T-cell (primary cell): ENCODE results near the gene HSF2BP. TPM values are rescaled to one million over a fixed set of nuclear protein-coding genes. Genes with fewer than 3 reads are reported as not detected.
"Not testable (repeated sequence)": the region's sequence is repeated elsewhere in the genome, so short reads cannot be mapped to it uniquely, and the experiment has no call there.

ENCODE experiments used
- ATAC-seq, 4 experiments: fragments of 200-7000 bp in 3 of 4; fragments of 150-1000 bp in 1 of 4; cut with Tn5 transposase; replicated peaks in 1 of 4; 1 replicate in 3 of 4; 2 replicates in 1 of 4; pipeline ENCODE4 v1.10.0; 2021; ENCODE audit warnings: moderate library complexity in 3 of 4, mild to moderate bottlenecking in 2 of 4, moderate number of reproducible peaks in 1 of 4
- CTCF ChIA-PET, 2 donors: fragments of 300-600 bp; sonication (Branson Sonifier 250); formaldehyde crosslinking; loops; one replicate each; lab custom pipeline; 2022; ENCODE audit warnings: antibody characterized with exemption in 2 of 2; lab: Charles Lee
- POLR2A ChIA-PET, 2 donors: fragments of 300-600 bp; sonication (Branson Sonifier 250); formaldehyde crosslinking; loops; one replicate each; lab custom pipeline; 2022; ENCODE audit warnings: antibody characterized with exemption in 2 of 2; lab: Charles Lee
- DNase-seq, 35 experiments: peaks; one replicate each; pipeline versions ENCODE4 v3.0.0 to v3.0.0-alpha.2; 2013 to 2023
- H3K27ac ChIP-seq: one replicate; pipeline ENCODE4 v1.5.1; 2013; ENCODE audit warnings: low read length
- H3K27me3 ChIP-seq, 2 experiments: replicated peaks in 1 of 2; 1 replicate in 1 of 2; 2 replicates in 1 of 2; pipeline versions ENCODE4 v1.6.1 to v1.7.0; 2013; ENCODE audit warnings: low read length in 1 of 2, mixed read lengths in 1 of 2; ENCODE audit not compliant: control insufficient read depth in 2 of 2, insufficient read depth in 2 of 2; ENCODE audit errors: extremely low read depth in 1 of 2
- H3K36me3 ChIP-seq, 2 donors: 1 replicate in 1 of 2; 2 replicates in 1 of 2; pipeline versions ENCODE4 v1.6.1 to v1.7.0; 2013; ENCODE audit warnings: low read length in 1 of 2; ENCODE audit not compliant: control insufficient read depth in 2 of 2, insufficient read depth in 1 of 2; ENCODE audit errors: extremely low read depth in 1 of 2
- H3K4me1 ChIP-seq, 2 experiments: 1 replicate in 1 of 2; 2 replicates in 1 of 2; pipeline versions ENCODE4 v1.6.1 to v1.7.0; 2013; ENCODE audit warnings: low read length in 2 of 2, mixed read lengths in 1 of 2; ENCODE audit not compliant: insufficient read depth in 2 of 2, control insufficient read depth in 1 of 2; ENCODE audit errors: extremely low read depth in 1 of 2
- H3K4me3 ChIP-seq, 2 donors: 1 replicate in 1 of 2; 2 replicates in 1 of 2; pipeline versions ENCODE4 v1.5.1 to v1.7.0; 2013; ENCODE audit warnings: mild to moderate bottlenecking in 2 of 2, low read length in 1 of 2, moderate library complexity in 1 of 2; ENCODE audit not compliant: control insufficient read depth in 1 of 2; ENCODE audit errors: extremely low read depth in 1 of 2
- H3K9me3 ChIP-seq: 2 replicates; pipeline ENCODE4 v1.7.0; 2013
- H3K27ac Mint-ChIP-seq, 2 donors: one replicate each; pipeline ENCODE4 v1.8.0; 2020 to 2021; ENCODE audit warnings: mild to moderate bottlenecking in 2 of 2, mixed read lengths in 2 of 2
- H3K27me3 Mint-ChIP-seq, 2 donors: one replicate each; pipeline ENCODE4 v1.8.0; 2021 to 2022; ENCODE audit warnings: mixed read lengths in 2 of 2
- H3K36me3 Mint-ChIP-seq: one replicate; pipeline ENCODE4 v1.8.0; 2021; ENCODE audit warnings: mixed read lengths
- H3K4me1 Mint-ChIP-seq, 3 donors: one replicate each; pipeline ENCODE4 v1.8.0; 2020 to 2022; ENCODE audit warnings: mixed read lengths in 3 of 3, mild to moderate bottlenecking in 1 of 3
- H3K4me3 Mint-ChIP-seq, 3 donors: one replicate each; pipeline ENCODE4 v1.8.0; 2020 to 2022; ENCODE audit warnings: mild to moderate bottlenecking in 3 of 3, mixed read lengths in 3 of 3, moderate library complexity in 3 of 3
- H3K9me3 Mint-ChIP-seq, 3 donors: one replicate each; pipeline ENCODE4 v1.8.0; 2020 to 2022; ENCODE audit warnings: mixed read lengths in 3 of 3
- WGBS: methylation state at CpG from one replicate; pipeline ENCODE4 v1.1.5; 2013; ENCODE audit warnings: missing lambda C conversion rate; ENCODE audit not compliant: insufficient coverage; 5-methylcytosine and 5-hydroxymethylcytosine counted together
- total RNA-seq, 35 experiments: library from RNA in 6 of 35; stranded (reverse) in 6 of 35; fragments of 120-200 nt in 1 of 35; gene quantifications; one replicate each; pipeline versions ENCODE4 v1.2.1 to v1.2.4 and lab custom pipeline; 2013 to 2026

HSF2BP gene
- total RNA-seq, 5 donors from 2014 or later (not counting 1 experiment from before 2014, with no cell fraction given): 0.60 to 2.2 (median 0.80) TPM

- peaks cover 0 to 17% (median 12%) of the 10 kb centered on the region in 3 donors for H3K4me1 Mint-ChIP-seq
- Histone ChIP-seq H3K36me3 (no peaks in the 10 kb centered on the region), H3K4me3 (no peak overlapping the region), H3K27ac (no peak overlapping the region), H3K27me3 (peaks cover 0 to 4% of the 10 kb centered on the region in 2 experiments), H3K4me1 (no peaks in the 10 kb centered on the region), H3K9me3 (no peaks in the 10 kb centered on the region)
- no peak overlapping the region for H3K27ac Mint-ChIP-seq
- DNase-seq (no peak), ATAC-seq (no peak)
- H3K27me3 Mint-ChIP-seq: peaks cover 0 to 1% of the 10 kb centered on the region in 2 donors
- ChIA-PET POLR2A (no interaction called here), CTCF (interaction anchor here in 1 of 2 donors (0.7 kb wide), 1 partner anchor 13 kb away, joined by 4 read pairs; no protein-coding TSS in a partner anchor)
- WGBS: 27% methylated on average over 2 of the region's 5 CpGs
- H3K36me3 Mint-ChIP-seq: no peaks in the 10 kb centered on the region
- no peaks in the 10 kb centered on the region for H3K9me3 Mint-ChIP-seq
- H3K4me3 Mint-ChIP-seq: no peak overlapping the region
Measured at GRCh38 chr21:43599728-43600127, 59.6 kb downstream of the HSF2BP start.

- ATAC-seq (no peak), DNase-seq (no peak)
- ChIA-PET POLR2A (no interaction called here), CTCF (no interaction called here)
- H3K4me1 Mint-ChIP-seq: peaks cover 0 to 17% (median 12%) of the 10 kb centered on the region in 3 donors
- peaks cover 0 to 1% of the 10 kb centered on the region in 2 donors for H3K27me3 Mint-ChIP-seq
- Histone ChIP-seq H3K27ac (no peak overlapping the region), H3K27me3 (no peaks in the 10 kb centered on the region), H3K4me3 (no peak overlapping the region), H3K4me1 (no peaks in the 10 kb centered on the region), H3K36me3 (no peaks in the 10 kb centered on the region), H3K9me3 (no peaks in the 10 kb centered on the region)
- WGBS: 86% methylated on average over 4 of the region's 7 CpGs
- no peaks in the 10 kb centered on the region for H3K36me3 Mint-ChIP-seq
- H3K9me3 Mint-ChIP-seq: no peaks in the 10 kb centered on the region
- no peak overlapping the region for H3K4me3 Mint-ChIP-seq
- no peak overlapping the region for H3K27ac Mint-ChIP-seq
Measured at GRCh38 chr21:43598416-43599120, 60.7 kb downstream of the HSF2BP start.

- CTCF ChIA-PET: no interaction called here
- peaks cover 0 to 15% (median 12%) of the 10 kb centered on the region in 3 donors for H3K4me1 Mint-ChIP-seq
- Histone ChIP-seq H3K9me3 (no peaks in the 10 kb centered on the region), H3K27ac (no peak overlapping the region), H3K4me1 (no peaks in the 10 kb centered on the region), H3K36me3 (no peaks in the 10 kb centered on the region), H3K27me3 (no peaks in the 10 kb centered on the region), H3K4me3 (no peak overlapping the region)
- H3K27me3 Mint-ChIP-seq: peaks cover 0 to 1% of the 10 kb centered on the region in 2 donors
- POLR2A ChIA-PET: no interaction called here
- H3K36me3 Mint-ChIP-seq: no peaks in the 10 kb centered on the region
- H3K27ac Mint-ChIP-seq: no peak overlapping the region
- no peaks in the 10 kb centered on the region for H3K9me3 Mint-ChIP-seq
- ATAC-seq (no peak), DNase-seq (no peak)
- no peak overlapping the region for H3K4me3 Mint-ChIP-seq
- WGBS: no CpG with 5 or more reads among the region's 6 CpGs
Measured at GRCh38 chr21:43597540-43598250, 61.6 kb downstream of the HSF2BP start.

GRCh38 chr21:43597052-43597451 lies 62.2 kb downstream of the HSF2BP start:
- WGBS: no CpG with 5 or more reads among the region's 1 CpG
- CTCF ChIA-PET: no interaction called here

GRCh38 chr21:43596616-43597015 lies 62.7 kb downstream of the HSF2BP start:
- ChIA-PET POLR2A (no interaction called here), CTCF (no interaction called here)
- Mint-ChIP-seq H3K27ac (no peak overlapping the region), H3K4me3 (no peak overlapping the region), H3K4me1 (peaks cover 0 to 5% (median 5%) of the 10 kb centered on the region in 3 donors), H3K9me3 (no peaks in the 10 kb centered on the region), H3K36me3 (no peaks in the 10 kb centered on the region), H3K27me3 (peaks cover 0 to 1% of the 10 kb centered on the region in 2 donors)
- Histone ChIP-seq H3K4me1 (no peaks in the 10 kb centered on the region), H3K27ac (no peak overlapping the region), H3K9me3 (no peaks in the 10 kb centered on the region), H3K36me3 (no peaks in the 10 kb centered on the region), H3K4me3 (no peak overlapping the region), H3K27me3 (no peaks in the 10 kb centered on the region)
- DNase-seq (no peak), ATAC-seq (no peak)
- WGBS: 71% methylated on average over 1 of the region's 5 CpGs

More at GRCh38 chr21:43597052-43597451, 62.2 kb downstream of the HSF2BP start:
- Mint-ChIP-seq H3K4me3 (no peak overlapping the region), H3K36me3 (no peaks in the 10 kb centered on the region), H3K4me1 (peaks cover 0 to 9% (median 9%) of the 10 kb centered on the region in 3 donors), H3K9me3 (no peaks in the 10 kb centered on the region), H3K27me3 (peaks cover 0 to 1% of the 10 kb centered on the region in 2 donors), H3K27ac (no peak overlapping the region)
- POLR2A ChIA-PET: no interaction called here
- H3K27ac ChIP-seq: no peak overlapping the region
- no peaks in the 10 kb centered on the region for H3K27me3 ChIP-seq
- DNase-seq (no peak), ATAC-seq (no peak)
- no peaks in the 10 kb centered on the region for H3K36me3 ChIP-seq
- H3K4me1 ChIP-seq: no peaks in the 10 kb centered on the region
- no peak overlapping the region for H3K4me3 ChIP-seq
- H3K9me3 ChIP-seq: no peaks in the 10 kb centered on the region

GRCh38 chr21:43595769-43596168 lies 63.5 kb downstream of the HSF2BP start:
- H3K9me3 Mint-ChIP-seq, DNase-seq, H3K36me3 ChIP-seq, H3K4me3 Mint-ChIP-seq, H3K27me3 ChIP-seq, H3K36me3 Mint-ChIP-seq, H3K27ac ChIP-seq, ATAC-seq, H3K4me1 ChIP-seq, H3K9me3 ChIP-seq, H3K4me1 Mint-ChIP-seq, H3K27me3 Mint-ChIP-seq, H3K27ac Mint-ChIP-seq, H3K4me3 ChIP-seq, POLR2A ChIA-PET: not testable (repeated sequence)
- CTCF ChIA-PET: interaction anchor here in 1 of 2 donors (0.7 kb wide), 1 partner anchor 16 kb away, joined by 3 read pairs; no protein-coding TSS in a partner anchor
- WGBS: no CpG with 5 or more reads among the region's 8 CpGs
